Measurements from ENCODE around the gene HOXB8.

Gene HOXB8

GRCh38 chr17:48620461-48621139 lies 5.5 kb upstream of the HOXB8 start:
- no peak overlapping the region for H3K4me3 ChIP-seq (ENCODE audit: low read length)
- no peak for DNase-seq (ENCODE audit: low read depth)
- no peak for TF ChIP-seq CTCF (conservative IDR thresholded peaks at IDR 0.05; ENCODE audit: low read depth, low read length)

- DNase-seq (ENCODE audit: low read depth): no peak
- TF ChIP-seq CTCF (conservative IDR thresholded peaks at IDR 0.05; ENCODE audit: low read depth, low read length): no peak
- no peak overlapping the region for H3K4me3 ChIP-seq (ENCODE audit: low read length)
Measured at GRCh38 chr17:48619826-48620449, 4.8 kb upstream of the HOXB8 start.

- TF ChIP-seq CTCF (conservative IDR thresholded peaks at IDR 0.05; ENCODE audit: low read depth, low read length): peak; percentile 92
- no peak overlapping the region for H3K4me3 ChIP-seq (ENCODE audit: low read length)
- DNase-seq (ENCODE audit: low read depth): peak; percentile 25
Measured at GRCh38 chr17:48618256-48618896, 3.3 kb upstream of the HOXB8 start.

GRCh38 chr17:48617471-48618255 lies 2.6 kb upstream of the HOXB8 start:
- DNase-seq (ENCODE audit: low read depth): no peak
- no peak overlapping the region for H3K4me3 ChIP-seq (ENCODE audit: low read length)

GRCh38 chr17:48616717-48617470 lies 1.8 kb upstream of the HOXB8 start:
- no peak for DNase-seq (ENCODE audit: low read depth)
- TF ChIP-seq CTCF (conservative IDR thresholded peaks at IDR 0.05; ENCODE audit: low read depth, low read length): no peak
- no peak overlapping the region for H3K4me3 ChIP-seq (ENCODE audit: low read length)

More at GRCh38 chr17:48617471-48618255, 2.6 kb upstream of the HOXB8 start:
- TF ChIP-seq CTCF (conservative IDR thresholded peaks at IDR 0.05; ENCODE audit: low read depth, low read length): no peak

GRCh38 chr17:48615963-48616716 lies 1.0 kb upstream of the HOXB8 start:
- no peak for DNase-seq (ENCODE audit: low read depth)
- H3K4me3 ChIP-seq (ENCODE audit: low read length): no peak overlapping the region
- TF ChIP-seq CTCF (conservative IDR thresholded peaks at IDR 0.05; ENCODE audit: low read depth, low read length): no peak

Data from retinal pigment epithelial cell (primary cell).